Fibroblast of villous mesenchyme (primary cell): ENCODE data around the gene OXSR1. TPM values are rescaled to one million over a fixed set of nuclear protein-coding genes. Genes with fewer than 3 reads are reported as not detected.
A peak's percentile ranks its signal among the peaks of the same experiment; 100 is the strongest.

ENCODE experiments used
- DNase-seq: peaks from one replicate; pipeline ENCODE4 v3.0.0-alpha.2; 2010; ENCODE audit warnings: low read depth
- H3K4me3 ChIP-seq: 2 replicates; pipeline ENCODE4 v1.5.1; 2011; ENCODE audit warnings: low read depth, mild to moderate bottlenecking, low read length
- CTCF ChIP-seq: IDR thresholded peaks from 2 replicates; pipeline ENCODE4 v1.5.1; 2012; ENCODE audit warnings: low read depth, mild to moderate bottlenecking, low read length; ENCODE audit not compliant: insufficient read depth
- total RNA-seq: library from RNA; depleted of rRNA; stranded (reverse); fragments of >200 nt; gene quantifications from 2 replicates; pipeline ENCODE4 v1.2.3, GENCODE V29; 2012

The OXSR1 gene
- total RNA-seq, 1 donor = 68.2 TPM

GRCh38 chr3:38163117-38163840 is 2.1 kb upstream of the OXSR1 start:
- no peak overlapping the region for H3K4me3 ChIP-seq
- no peak for DNase-seq
- no peak for TF ChIP-seq CTCF

- peak overlapping the region; percentile 87 for H3K4me3 ChIP-seq
- no peak for DNase-seq
- no peak for TF ChIP-seq CTCF
Observed at GRCh38 chr3:38163841-38164642, 1.3 kb upstream of the OXSR1 start.

GRCh38 chr3:38164643-38164951 is 740 bp upstream of the OXSR1 start:
- TF ChIP-seq CTCF = no peak
- no peak for DNase-seq
- H3K4me3 ChIP-seq = peak overlapping the region; percentile 87

GRCh38 chr3:38165722-38166387 is 518 bp downstream of the OXSR1 start:
- peak overlapping the region; percentile 87 for H3K4me3 ChIP-seq
- no peak for TF ChIP-seq CTCF
- peak; percentile 40 for DNase-seq

GRCh38 chr3:38167591-38167990 is 2.3 kb downstream of the OXSR1 start:
- no peak overlapping the region for H3K4me3 ChIP-seq
- no peak for DNase-seq
- TF ChIP-seq CTCF = no peak

GRCh38 chr3:38168151-38169026 is 3.1 kb downstream of the OXSR1 start:
- TF ChIP-seq CTCF = no peak
- DNase-seq = peak; percentile 56
- H3K4me3 ChIP-seq = no peak overlapping the region
